GM06990 (cell line): ENCODE results near the gene CHD3.

Experiments
- DNase-seq: peaks from one replicate; pipeline ENCODE4 v3.0.0-alpha.2; 2011; ENCODE audit not compliant: insufficient read length; ENCODE audit errors: extremely low read depth
- H3K27me3 ChIP-seq: replicated peaks from 2 replicates; pipeline ENCODE4 v1.6.0; 2011; ENCODE audit warnings: low read length; ENCODE audit not compliant: control insufficient read depth, insufficient read depth
- H3K36me3 ChIP-seq: 2 replicates; pipeline ENCODE4 v1.5.1; 2011; ENCODE audit warnings: low read length; ENCODE audit not compliant: control insufficient read depth, insufficient read depth
- H3K4me3 ChIP-seq: replicated peaks from 2 replicates; pipeline ENCODE4 v1.5.1; 2011; ENCODE audit warnings: low read depth, mild to moderate bottlenecking, control low read depth, low read length
- CTCF ChIP-seq: IDR thresholded peaks from 2 replicates; pipeline ENCODE4 v1.5.1; 2011; ENCODE audit warnings: low read length, control low read depth, mild to moderate bottlenecking, inconsistent platforms; ENCODE audit not compliant: insufficient read depth, poor library complexity, severe bottlenecking

Gene CHD3

DNA sequence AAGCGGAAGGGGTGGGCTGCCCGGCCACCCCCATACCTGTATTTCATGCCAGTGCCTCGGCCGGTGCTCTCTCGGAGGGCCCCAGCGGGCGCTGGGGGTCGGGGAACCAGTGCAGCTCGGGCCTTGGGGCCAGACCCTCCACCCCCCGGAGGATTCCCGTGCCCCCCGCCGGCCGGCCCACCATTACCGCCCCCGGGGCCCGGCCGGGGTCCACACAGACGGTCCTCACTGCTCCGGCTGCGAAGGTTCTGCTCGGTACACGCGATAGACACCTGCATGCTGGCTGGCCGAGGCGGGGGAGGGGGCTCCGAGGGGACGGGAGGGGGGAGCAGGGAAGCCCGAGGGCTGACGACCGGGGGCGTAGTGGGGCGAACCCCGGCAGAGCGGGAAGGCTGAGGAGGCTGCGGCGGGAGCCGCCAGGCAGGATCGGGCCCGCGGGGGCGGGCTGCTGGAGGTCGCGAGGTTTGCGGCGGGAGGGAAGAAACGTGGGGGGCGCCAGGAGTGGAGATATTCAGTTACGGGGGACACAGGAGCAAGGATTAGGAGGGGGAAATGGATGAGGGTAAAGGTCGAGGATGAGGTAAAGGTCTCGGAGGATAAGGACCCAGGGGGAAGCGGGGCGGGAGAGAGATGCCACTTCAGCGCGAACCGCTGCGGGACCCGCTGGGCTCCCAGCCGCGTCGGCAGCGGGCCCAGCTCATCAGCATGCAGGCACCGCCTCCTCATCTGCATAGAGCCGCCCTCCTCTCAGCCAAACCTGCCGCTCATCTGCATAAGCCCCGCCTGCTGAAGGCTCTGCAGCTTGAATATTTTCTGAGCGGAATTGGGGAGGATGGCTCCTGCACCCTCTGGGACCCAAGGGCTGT lies 40.8 kb downstream of the CHD3 start, which contains the start of gene KCNAB3:
Gene KCNAB3, minus strand, starts transcription at position 699 of the 866 bp plus-strand sequence. Its CDS starts 421 bp downstream, at position 278.
- TF ChIP-seq CTCF, result no peak
- no peak for DNase-seq
- no peaks in the 10 kb centered on the region for H3K27me3 ChIP-seq
- peaks cover 1% of the 10 kb centered on the region for H3K36me3 ChIP-seq
- H3K4me3 ChIP-seq, result no peak within 1 kb of the TSS

DNA sequence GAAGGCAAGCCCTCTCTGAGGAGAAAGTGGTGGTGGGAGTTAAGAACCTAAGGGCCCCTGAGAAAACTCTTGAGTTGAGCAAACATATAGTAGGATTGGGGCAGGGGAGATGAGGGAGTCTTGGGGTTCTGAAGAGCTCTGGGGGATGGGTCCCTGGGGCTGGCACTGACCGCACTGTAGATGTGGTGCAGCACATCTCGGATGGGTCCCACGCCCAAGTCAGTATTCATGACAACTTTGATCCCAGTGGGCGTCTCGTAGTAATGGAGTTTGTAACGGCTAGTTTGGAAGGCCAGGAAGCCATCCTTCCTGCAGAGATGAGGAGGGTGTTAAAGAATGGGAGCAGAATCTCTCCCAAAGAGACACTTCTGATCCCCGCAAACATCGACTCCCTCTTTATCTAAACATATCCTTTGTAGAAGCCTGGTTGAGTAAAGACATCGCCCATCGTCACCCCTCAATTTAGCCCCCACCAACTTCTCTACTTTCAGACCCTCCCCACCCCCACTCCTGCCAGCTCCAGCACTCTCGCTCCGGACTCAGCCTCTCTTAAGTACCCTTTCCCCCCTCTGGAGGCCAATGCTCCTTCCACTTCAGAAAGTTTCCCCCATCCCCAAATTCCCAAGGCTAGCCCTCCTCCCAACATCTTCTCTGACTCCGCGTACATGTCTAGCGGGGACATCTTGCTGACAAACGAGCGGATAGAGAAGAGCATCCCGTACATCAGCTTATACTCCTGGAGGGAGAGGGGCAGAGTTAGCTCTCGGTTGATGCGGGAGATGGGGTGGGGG lies 42.4 kb downstream of the CHD3 start:
- Histone ChIP-seq H3K36me3 (peaks cover 1% of the 10 kb centered on the region), H3K4me3 (peak overlapping the region; percentile 96), H3K27me3 (no peaks in the 10 kb centered on the region)
- no peak for TF ChIP-seq CTCF
- DNase-seq, result no peak

GRCh38 chr17:7931709-7932482 lies 43.3 kb downstream of the CHD3 start, which contains the start of the genes CNTROB and TRAPPC1:
Gene CNTROB (plus strand): TSS chr17:7932206. CDS start chr17:7933080, 874 bp downstream.
Gene TRAPPC1 (minus strand): TSS chr17:7931946. CDS start chr17:7931829, 117 bp downstream.
- peak; percentile 100 for DNase-seq
- no peak for TF ChIP-seq CTCF
- no peaks in the 10 kb centered on the region for H3K27me3 ChIP-seq
- H3K4me3 ChIP-seq, result peak within 1 kb of the TSS; percentile 96
- peaks cover 3% of the 10 kb centered on the region for H3K36me3 ChIP-seq

- DNase-seq, result no peak
- Histone ChIP-seq H3K4me3 (peak overlapping the region; percentile 96), H3K27me3 (no peaks in the 10 kb centered on the region), H3K36me3 (peaks cover 3% of the 10 kb centered on the region)
- no peak for TF ChIP-seq CTCF
Measured at GRCh38 chr17:7932483-7932891, 43.9 kb downstream of the CHD3 start.

GRCh38 chr17:7932949-7933348 lies 44.4 kb downstream of the CHD3 start:
- peak; percentile 59 for DNase-seq

More at GRCh38 chr17:7932949-7933348, 44.4 kb downstream of the CHD3 start:
- peak; percentile 41 for TF ChIP-seq CTCF
- Histone ChIP-seq H3K4me3 (peak overlapping the region; percentile 96), H3K27me3 (no peaks in the 10 kb centered on the region), H3K36me3 (peaks cover 2% of the 10 kb centered on the region)
